ENCODE data around the gene BANF1. TPM values are rescaled to one million over a fixed set of nuclear protein-coding genes. Genes with fewer than 3 reads are reported as not detected.
A peak's percentile ranks its signal among the peaks of the same experiment; 100 is the strongest.

Gene BANF1
- total and polyA plus RNA-seq, 9 of the 15 experiments (the other 6 are each of a cell fraction or from before 2014, with no cell fraction given), result 108 to 651 (median 263) TPM

DNA sequence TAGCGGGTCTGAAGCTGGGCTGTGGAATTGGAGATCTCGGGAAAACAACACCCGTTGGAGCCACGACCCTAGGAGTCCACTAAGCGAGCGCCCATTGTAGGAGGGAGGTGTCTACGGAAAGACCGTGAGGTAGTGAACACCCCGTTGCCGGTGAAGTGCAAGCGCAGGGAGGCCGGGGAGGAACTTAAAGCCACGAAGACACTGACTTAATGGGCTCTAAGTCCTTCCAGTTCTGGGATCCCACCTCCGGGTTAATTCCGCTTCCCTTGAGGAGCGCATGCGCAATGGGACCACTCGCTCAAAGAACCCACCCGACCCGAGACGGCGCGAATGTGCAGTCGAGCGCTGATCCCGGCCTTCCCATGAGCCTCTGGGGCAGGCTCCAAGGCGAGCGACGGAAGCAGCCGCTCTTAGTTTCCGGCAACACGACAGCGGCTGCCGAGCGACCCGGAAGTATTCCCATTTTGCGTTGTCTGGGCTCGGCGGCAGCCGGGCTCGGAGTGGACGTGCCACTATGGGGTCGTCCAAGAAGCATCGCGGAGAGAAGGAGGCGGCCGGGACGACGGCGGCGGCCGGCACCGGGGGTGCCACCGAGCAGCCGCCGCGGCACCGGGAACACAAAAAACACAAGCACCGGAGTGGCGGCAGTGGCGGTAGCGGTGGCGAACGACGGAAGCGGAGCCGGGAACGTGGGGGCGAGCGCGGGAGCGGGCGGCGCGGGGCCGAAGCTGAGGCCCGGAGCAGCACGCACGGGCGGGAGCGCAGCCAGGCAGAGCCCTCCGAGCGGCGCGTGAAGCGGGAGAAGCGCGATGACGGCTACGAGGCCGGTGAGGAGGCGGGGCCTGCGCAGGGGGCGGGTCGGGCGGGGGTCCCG, 40.8 kb upstream of the BANF1 start, which contains the start of gene SART1 (continued):
- TF ChIP-seq ZNF518B (CRISPR knock-in tag; IDR thresholded peaks at IDR 0.05) (no peak), ZNF780A (CRISPR knock-in tag; IDR thresholded peaks at IDR 0.05) (no peak), DEAF1 (CRISPR knock-in tag; IDR thresholded peaks at IDR 0.05) (no peak), COPS2 (conservative IDR thresholded peaks at IDR 0.05) (no peak), NFIC (IDR thresholded peaks at IDR 0.05) (peak; percentile 7; the same call in 1 of the 2 replicates), HMGN3 (IDR thresholded peaks at IDR 0.05; ENCODE audit: borderline replicate concordance, extremely low read depth, insufficient read length, low read depth, low read length) (peak; percentile 65), HIVEP1 (CRISPR knock-in tag; IDR thresholded peaks at IDR 0.05) (no peak), BDP1 (IDR thresholded peaks at IDR 0.05; ENCODE audit: insufficient read depth, insufficient read length) (no peak), CREBBP (IDR thresholded peaks at IDR 0.05; ENCODE audit: low read depth, low read length) (no peak), ZNF282 (CRISPR knock-in tag; IDR thresholded peaks at IDR 0.05) (0 out of 2 replicates have a peak, but pooled peaks have one; percentile 71)
- TF ChIP-seq, protein P1, sequence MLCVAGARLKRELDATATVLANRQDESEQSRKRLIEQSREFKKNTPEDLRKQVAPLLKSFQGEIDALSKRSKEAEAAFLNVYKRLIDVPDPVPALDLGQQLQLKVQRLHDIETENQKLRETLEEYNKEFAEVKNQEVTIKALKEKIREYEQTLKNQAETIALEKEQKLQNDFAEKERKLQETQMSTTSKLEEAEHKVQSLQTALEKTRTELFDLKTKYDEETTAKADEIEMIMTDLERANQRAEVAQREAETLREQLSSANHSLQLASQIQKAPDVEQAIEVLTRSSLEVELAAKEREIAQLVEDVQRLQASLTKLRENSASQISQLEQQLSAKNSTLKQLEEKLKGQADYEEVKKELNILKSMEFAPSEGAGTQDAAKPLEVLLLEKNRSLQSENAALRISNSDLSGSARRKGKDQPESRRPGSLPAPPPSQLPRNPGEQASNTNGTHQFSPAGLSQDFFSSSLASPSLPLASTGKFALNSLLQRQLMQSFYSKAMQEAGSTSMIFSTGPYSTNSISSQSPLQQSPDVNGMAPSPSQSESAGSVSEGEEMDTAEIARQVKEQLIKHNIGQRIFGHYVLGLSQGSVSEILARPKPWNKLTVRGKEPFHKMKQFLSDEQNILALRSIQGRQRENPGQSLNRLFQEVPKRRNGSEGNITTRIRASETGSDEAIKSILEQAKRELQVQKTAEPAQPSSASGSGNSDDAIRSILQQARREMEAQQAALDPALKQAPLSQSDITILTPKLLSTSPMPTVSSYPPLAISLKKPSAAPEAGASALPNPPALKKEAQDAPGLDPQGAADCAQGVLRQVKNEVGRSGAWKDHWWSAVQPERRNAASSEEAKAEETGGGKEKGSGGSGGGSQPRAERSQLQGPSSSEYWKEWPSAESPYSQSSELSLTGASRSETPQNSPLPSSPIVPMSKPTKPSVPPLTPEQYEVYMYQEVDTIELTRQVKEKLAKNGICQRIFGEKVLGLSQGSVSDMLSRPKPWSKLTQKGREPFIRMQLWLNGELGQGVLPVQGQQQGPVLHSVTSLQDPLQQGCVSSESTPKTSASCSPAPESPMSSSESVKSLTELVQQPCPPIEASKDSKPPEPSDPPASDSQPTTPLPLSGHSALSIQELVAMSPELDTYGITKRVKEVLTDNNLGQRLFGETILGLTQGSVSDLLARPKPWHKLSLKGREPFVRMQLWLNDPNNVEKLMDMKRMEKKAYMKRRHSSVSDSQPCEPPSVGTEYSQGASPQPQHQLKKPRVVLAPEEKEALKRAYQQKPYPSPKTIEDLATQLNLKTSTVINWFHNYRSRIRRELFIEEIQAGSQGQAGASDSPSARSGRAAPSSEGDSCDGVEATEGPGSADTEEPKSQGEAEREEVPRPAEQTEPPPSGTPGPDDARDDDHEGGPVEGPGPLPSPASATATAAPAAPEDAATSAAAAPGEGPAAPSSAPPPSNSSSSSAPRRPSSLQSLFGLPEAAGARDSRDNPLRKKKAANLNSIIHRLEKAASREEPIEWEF (CRISPR knock-in tag; IDR thresholded peaks at IDR 0.05), result no peak
- TF ChIP-seq, protein P2, sequence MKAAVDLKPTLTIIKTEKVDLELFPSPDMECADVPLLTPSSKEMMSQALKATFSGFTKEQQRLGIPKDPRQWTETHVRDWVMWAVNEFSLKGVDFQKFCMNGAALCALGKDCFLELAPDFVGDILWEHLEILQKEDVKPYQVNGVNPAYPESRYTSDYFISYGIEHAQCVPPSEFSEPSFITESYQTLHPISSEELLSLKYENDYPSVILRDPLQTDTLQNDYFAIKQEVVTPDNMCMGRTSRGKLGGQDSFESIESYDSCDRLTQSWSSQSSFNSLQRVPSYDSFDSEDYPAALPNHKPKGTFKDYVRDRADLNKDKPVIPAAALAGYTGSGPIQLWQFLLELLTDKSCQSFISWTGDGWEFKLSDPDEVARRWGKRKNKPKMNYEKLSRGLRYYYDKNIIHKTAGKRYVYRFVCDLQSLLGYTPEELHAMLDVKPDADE (conservative IDR thresholded peaks at IDR 0.05; ENCODE audit: control insufficient read depth, low read depth, low read length), result peak; percentile 83
- TF ChIP-seq, protein P3, sequence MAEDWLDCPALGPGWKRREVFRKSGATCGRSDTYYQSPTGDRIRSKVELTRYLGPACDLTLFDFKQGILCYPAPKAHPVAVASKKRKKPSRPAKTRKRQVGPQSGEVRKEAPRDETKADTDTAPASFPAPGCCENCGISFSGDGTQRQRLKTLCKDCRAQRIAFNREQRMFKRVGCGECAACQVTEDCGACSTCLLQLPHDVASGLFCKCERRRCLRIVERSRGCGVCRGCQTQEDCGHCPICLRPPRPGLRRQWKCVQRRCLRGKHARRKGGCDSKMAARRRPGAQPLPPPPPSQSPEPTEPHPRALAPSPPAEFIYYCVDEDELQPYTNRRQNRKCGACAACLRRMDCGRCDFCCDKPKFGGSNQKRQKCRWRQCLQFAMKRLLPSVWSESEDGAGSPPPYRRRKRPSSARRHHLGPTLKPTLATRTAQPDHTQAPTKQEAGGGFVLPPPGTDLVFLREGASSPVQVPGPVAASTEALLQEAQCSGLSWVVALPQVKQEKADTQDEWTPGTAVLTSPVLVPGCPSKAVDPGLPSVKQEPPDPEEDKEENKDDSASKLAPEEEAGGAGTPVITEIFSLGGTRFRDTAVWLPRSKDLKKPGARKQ (CRISPR knock-in tag; IDR thresholded peaks at IDR 0.05), result no peak
